Left forelimb (tissue), 1 donor: Measurements from ENCODE around the gene PLPPR2.
"Not testable (repeated sequence)": the region's sequence is repeated elsewhere in the genome, so short reads cannot be mapped to it uniquely, and the experiment has no call there.

Experiments
- DNase-seq: peaks from one replicate; pipeline ENCODE4 v3.0.0-alpha.2; 2018; ENCODE audit warnings: low spot score

PLPPR2 gene

DNA sequence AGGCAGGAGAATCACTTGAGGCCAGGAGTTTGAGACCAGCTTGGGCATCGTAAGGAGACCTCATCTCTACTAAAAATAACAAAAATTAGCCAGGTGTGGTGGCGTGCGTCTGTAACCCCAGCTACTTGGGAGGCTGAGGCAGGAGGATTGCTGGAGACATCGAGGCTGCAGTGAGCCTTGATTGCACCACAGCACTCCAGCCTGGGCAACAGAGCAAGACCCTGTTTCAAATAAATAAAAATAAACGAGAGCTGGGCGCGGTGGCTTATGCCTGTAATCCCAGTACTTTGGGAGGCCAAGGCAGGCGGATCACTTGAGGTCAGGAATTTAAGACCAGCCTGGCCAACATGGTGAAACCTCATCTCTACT, 15.1 kb upstream of the PLPPR2 start:
- DNase-seq: not testable (repeated sequence)

- DNase-seq: no peak
Observed at GRCh38 chr19:11342429-11342828, 12.8 kb upstream of the PLPPR2 start.

GRCh38 chr19:11345122-11345803, 10.0 kb upstream of the PLPPR2 start:
- no peak for DNase-seq

DNA sequence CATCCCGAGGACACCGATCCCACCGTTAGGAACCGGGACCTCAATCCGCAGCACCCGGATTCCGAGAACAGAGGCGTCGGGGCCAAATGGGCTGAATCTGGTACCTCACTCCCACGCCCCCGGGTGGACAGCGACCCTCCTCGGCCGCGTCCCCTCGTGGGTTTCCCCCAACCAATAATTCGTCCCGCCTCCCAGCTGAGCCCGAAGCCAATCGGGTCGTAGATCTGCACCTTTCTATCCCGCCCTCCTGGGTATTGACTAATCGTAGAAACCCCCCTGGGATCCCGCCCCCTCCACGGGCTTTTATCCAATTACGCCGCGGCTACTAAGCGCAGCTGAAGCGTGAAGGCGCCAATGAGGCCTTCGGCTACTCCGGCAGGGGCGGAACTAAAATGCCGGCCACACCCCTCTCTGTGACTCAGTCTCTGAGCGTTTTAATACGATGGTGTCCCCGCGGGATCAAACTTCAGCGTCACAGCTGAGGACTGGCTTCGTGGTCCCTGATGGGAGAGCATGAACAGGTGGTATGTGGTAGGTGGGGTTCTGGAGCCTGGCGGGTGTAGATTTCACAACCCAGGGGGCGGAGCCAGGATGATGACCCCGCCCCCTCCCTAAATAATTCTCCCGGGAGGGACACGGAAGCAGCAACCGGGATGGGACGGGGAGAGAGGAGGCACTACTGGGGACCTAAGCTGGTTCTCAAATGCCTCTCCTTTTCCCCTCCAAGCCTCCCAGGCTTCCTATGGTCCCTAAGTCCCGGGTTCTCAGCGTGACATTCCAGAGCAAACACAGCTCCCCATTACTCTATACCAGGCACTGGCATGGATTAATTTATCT, 8.9 kb upstream of the PLPPR2 start, which contains the start of the genes CCDC159 and TMEM205:
TSS of gene CCDC159 (plus strand) at position 416 of the 837 bp plus-strand sequence. CDS start at position 504, 88 bp downstream.
TSS of gene TMEM205 (minus strand) at position 165 of the 837 bp plus-strand sequence. CDS start 649 bp downstream, outside the sequence.
- peak; percentile 96 for DNase-seq

- DNase-seq: no peak
Observed at GRCh38 chr19:11347546-11348039, 7.6 kb upstream of the PLPPR2 start.

DNA sequence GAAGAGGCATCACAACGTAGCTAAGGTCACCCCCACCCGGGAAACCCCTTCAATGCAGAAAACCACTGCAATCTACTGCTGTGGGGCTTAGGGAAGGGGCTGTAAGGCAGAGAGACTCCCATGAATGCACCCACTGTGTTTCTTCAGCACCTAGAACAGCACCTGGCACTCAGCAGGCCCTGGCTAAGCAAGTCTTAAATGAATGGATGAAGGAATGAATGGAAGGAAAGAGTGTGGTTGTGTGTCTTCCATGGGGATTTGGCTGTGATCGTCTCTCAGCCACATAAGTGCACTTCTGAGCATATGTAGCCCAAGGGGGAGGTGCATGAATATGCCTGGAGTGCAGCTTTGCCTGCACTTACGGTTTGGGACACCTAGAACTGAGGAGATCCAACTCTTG, 6.1 kb upstream of the PLPPR2 start:
- no peak for DNase-seq

GRCh38 chr19:11354102-11354501, 1.1 kb upstream of the PLPPR2 start:
- DNase-seq: not testable (repeated sequence)

DNA sequence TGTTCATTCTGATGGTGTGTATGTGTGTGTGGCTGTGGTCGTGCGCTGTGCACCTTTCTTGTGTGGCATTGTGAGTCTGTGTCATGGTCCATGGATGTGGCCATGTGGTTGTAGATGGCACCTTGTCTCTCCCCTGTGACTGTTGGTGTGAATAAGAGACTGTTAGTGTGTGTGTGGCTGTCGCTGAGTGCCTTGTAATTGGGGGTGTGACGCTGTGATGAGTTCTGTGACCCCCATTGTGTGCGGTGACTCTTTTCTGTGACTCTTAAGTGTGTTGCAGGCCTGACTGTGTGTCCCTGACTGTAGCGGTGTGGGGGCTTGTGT, 804 bp downstream of the PLPPR2 start:
- DNase-seq: no peak

GRCh38 chr19:11356676-11357550, 1.7 kb downstream of the PLPPR2 start:
- DNase-seq: no peak

DNA sequence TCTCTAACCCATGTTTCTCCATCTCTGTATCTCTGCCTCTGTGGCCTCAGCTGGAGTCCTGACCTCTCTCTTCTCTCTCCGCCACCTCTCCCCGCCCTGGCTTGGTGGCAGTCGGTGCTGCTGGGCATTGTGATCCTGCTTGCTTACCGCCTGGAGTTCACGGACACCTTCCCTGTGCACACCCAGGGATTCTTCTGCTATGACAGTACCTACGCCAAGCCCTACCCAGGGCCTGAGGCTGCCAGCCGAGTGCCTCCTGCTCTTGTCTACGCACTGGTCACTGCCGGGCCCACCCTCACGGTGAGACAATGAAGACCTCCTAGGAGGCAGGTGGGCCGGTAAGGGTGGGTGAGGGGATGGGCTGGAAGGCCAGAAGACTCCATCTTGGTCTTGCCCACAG, 4.2 kb downstream of the PLPPR2 start:
- DNase-seq: no peak

GRCh38 chr19:11361037-11361770, 6.0 kb downstream of the PLPPR2 start:
- DNase-seq: no peak

DNA sequence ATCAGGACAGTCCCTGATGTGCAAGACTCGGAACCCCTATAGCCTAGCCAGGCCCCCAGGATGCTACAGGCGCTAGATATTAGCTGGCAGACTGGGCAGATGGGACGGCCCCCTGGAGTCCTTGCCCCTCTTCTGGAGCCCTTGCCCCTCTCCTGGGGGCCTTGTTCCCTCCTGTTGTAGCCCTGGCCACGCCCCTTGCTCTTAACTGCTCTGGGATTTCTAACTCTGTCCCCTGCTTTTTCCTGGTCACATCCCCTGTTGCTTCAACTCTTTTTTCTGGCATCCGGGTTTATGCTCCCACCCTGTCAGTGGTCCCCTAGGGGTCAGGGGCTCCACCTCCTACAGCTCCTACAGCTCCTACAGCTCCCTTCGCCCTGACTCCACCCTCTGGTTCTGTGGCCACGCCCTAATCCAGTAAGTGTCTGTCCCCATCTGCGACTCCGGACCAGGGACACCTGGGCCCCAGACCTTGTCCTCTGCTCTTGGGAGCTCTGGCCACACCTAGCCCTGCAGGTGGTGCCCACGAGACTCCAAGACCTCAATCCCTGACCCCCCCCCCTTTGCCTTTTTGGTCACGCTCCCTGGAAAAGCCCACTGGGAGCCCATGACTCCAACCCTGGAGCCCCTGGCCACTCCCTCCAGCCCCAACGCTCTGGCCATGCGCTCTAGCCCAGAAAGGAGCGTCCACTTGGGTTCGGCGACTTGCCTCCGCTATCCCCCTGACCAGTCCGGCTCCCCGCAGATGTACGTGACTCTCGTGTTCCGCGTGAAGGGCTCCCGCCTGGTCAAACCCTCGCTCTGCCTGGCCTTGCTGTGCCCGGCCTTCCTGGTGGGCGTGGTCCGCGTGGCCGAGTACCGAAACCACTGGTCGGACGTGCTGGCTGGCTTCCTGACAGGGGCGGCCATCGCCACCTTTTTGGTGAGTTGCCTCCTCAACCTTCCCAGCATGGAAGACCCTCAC, 6.8 kb downstream of the PLPPR2 start:
- DNase-seq: no peak

DNA sequence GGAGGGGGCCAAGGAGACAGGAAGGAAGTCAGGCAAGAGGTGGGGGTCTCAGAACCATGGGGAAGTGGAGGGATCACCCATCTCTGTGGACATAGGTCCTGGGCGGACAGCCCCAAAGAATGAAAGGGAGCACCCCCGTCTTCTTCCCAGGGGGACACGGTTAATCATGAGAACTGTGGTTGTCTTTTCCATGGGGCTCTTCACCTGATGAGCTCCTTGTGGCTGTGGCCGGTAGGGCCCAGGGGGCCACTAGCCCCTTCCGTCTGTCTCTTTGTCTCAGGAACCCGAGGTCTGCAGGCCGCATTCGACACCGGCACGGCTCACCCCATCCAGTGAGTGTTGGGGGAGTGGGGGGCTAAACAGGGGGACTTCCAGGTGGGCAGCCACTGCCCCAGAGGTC, 8.6 kb downstream of the PLPPR2 start:
- DNase-seq: no peak

DNA sequence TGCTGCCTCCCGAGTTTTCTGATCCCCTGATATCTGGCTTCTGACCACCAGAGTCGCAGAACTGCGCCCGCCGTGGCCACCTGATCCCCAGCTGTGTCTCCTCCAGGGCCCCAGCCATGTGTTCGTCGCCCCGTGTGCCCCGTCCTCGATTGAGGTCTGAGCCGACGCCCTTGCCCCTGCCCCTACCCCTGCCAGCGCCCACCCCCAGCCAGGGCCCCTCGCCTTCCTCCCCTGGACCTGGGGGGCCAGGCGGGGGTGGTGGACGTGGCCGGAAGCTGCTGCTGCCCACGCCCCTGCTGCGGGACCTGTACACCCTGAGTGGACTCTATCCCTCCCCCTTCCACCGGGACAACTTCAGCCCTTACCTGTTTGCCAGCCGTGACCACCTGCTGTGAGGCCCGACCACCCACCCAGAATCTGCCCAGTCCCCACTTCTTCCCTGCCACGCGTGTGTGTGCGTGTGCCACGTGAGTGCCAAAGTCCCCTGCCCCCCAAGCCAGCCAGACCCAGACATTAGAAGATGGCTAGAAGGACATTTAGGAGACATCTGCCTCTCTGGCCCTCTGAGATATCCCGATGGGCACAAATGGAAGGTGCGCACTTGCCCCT, 9.2 kb downstream of the PLPPR2 start:
- DNase-seq: no peak

DNA sequence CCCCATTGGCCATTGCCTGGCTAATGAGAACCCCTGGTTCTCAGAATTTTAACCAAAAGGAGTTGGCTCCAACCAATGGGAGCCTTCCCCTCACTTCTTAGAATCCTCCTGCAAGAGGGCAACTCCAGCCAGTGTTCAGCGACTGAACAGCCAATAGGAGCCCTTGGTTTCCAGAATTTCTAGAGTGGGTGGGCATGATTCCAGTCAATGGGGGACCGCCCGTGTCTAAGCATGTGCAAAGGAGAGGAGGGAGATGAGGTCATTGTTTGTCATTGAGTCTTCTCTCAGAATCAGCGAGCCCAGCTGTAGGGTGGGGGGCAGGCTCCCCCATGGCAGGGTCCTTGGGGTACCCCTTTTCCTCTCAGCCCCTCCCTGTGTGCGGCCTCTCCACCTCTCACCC, 9.7 kb downstream of the PLPPR2 start:
- DNase-seq: no peak

DNA sequence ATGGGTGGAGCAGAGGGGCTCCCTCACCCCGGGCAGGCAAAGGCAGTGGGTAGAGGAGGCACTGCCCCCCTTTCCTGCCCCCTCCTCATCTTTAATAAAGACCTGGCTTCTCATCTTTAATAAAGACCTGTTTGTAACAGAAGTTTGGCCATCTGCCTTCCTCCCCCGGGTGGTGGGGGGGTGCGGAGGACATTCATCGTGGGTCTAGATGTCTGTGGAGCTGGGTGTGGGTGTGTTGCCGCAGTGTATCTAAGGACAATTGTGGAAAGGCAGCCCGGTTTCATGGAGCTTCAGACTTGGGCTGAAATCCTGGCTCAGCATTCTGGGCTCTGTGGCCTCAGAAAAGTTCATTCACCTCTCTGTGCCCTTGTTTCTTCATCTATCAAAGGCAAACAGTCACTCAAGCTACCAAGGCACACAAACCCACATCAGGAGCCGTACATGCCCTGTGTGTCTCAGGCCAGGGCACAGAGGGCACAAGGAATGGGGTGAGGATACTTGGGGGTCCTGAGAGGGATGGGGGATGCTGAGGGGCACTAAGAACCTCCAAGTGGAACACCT, 10.4 kb downstream of the PLPPR2 start:
- no peak for DNase-seq

GRCh38 chr19:11367528-11367927, 12.3 kb downstream of the PLPPR2 start:
- DNase-seq: no peak

- no peak for DNase-seq
Observed at GRCh38 chr19:11370744-11371143, 15.5 kb downstream of the PLPPR2 start.

DNA sequence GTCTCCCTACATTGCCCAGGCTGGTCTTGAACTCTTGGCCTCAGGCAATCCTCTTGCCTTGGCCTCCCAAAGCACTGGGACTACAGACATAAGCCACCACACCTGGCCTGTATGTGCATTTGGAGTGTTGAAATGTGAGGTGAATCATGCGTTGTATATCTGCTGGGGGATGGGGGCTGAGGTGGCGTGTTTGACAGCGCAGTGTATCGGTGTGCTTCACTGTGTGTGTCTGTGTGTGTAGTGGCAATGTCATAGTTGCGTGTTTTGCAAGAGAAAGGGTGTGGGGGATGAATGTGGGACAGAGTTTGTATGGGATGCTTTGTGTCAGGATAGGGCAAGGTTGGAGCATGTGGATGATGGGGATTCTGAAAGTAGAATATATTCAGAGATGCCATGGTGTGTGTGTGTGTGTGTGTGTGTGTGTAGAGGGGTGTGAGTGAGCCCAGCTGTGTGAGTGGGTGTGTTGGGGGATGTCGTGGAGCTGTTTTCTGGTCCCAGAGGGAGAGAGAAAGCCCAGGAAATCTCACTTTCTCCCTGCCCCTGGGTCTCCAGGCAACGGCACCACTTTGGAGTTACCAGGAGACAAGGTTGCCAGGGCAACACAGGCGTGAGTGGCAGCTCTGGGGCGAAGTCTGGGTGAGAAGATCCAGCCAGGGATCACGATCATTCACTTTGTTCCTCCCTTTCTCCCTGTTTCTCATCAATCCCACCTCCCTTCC, 18.1 kb downstream of the PLPPR2 start:
- no peak for DNase-seq
